ENCODE measurements around the gene CRACR2B.

- TF ChIP-seq POLR2A (IDR thresholded peaks at IDR 0.05; ENCODE audit: low read depth, low read length) (no peak), POLR2AphosphoS5 (IDR thresholded peaks at IDR 0.05; ENCODE audit: low read depth, low read length) (no peak), TAF1 (IDR thresholded peaks at IDR 0.05; ENCODE audit: borderline replicate concordance, low read depth, low read length) (no peak)
Measured at GRCh38 chr11:783581-784015, 44.1 kb upstream of the CRACR2B start.
